Femur (tissue), 1 donor: ENCODE measurements around the gene AKAP13.

Source experiments
- DNase-seq: peaks from one replicate; pipeline ENCODE4 v3.0.0-alpha.2; 2017

The AKAP13 gene

GRCh38 chr15:85607141-85607806 lies 226.9 kb downstream of the AKAP13 start:
- no peak for DNase-seq

GRCh38 chr15:85607842-85608241 lies 227.4 kb downstream of the AKAP13 start:
- DNase-seq = peak; percentile 74

- DNase-seq = no peak
Observed at GRCh38 chr15:85609492-85609891, 229.1 kb downstream of the AKAP13 start.

DNA sequence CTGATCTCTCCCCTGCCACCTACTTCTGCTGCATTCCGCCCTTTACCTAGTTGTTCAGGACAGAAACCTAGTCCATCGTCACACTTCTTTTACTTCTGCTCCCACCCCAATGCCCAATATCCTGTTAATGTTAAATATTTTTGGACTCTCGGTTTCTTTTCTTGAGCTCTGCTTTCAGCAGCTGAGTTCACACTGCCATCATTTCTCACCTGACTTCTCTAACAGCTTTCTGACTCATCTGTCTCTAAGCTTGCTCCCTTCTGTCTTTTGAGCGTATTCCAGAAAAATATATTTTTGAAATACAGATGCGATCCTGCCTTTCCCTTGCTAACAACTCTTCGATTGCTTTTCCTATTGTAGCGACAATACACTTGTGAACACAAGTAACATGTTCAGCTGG lies 231.0 kb downstream of the AKAP13 start:
- no peak for DNase-seq

GRCh38 chr15:85614059-85614458 lies 233.7 kb downstream of the AKAP13 start:
- DNase-seq = no peak

DNA sequence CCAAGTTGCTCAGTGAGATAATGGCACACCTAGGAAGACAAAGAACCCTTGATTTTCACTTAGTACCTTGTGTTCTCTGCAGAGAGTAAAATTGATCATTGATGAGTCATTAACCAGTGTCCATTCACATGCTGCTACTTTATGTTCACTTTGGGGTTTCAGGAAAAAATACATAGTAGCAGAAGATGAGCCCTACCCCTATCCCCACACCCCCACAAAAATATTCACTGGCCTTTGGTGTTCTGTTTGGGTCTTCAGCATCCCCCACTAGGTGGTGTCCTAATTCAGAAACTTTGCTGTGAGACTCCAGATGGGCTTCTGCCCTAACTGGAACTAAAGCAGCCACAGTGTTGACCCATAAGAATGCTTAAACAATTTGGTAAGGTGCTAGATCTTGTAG lies 235.5 kb downstream of the AKAP13 start:
- no peak for DNase-seq

GRCh38 chr15:85616549-85617110 lies 236.2 kb downstream of the AKAP13 start:
- DNase-seq = peak; percentile 43

DNA sequence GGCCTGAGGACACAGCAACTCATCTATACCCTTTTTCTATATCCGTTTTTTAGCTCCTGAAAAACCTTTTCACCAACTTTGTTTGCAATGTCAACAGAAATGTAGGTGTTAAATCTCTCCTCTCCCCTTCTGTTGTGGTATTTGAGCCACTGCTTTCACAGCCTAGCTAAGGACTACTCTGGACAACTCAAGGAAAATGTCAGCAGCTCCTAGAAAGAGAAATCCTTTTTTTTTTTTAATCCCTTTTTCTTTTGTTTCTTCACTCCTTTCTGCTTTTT lies 237.8 kb downstream of the AKAP13 start:
- DNase-seq = no peak

- peak; percentile 91 for DNase-seq
Observed at GRCh38 chr15:85618956-85619491, 238.6 kb downstream of the AKAP13 start.

GRCh38 chr15:85619992-85620689 lies 239.7 kb downstream of the AKAP13 start:
- peak; percentile 48 for DNase-seq

DNA sequence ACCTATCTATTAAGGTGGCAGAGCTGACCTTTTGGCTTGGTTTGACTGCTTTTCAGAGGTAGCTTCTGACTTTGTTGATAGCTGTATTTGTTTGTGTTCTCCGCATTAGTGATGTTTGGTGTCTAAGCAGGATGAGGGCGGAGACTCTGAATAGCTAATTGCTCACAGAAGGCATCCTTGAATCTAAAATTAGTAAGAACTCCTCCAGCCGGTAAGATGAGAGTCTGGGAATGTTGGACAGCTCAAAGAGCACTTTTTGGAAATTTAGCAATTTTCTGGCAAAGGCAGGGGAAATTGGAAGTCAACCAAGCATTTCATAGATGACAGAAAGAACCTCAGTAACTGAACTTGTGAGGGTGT lies 240.3 kb downstream of the AKAP13 start:
- DNase-seq = peak; percentile 64

- no peak for DNase-seq
Observed at GRCh38 chr15:85621094-85621493, 240.7 kb downstream of the AKAP13 start.

- no peak for DNase-seq
Observed at GRCh38 chr15:85622221-85622831, 241.9 kb downstream of the AKAP13 start.

- DNase-seq = no peak
Observed at GRCh38 chr15:85623315-85624049, 243.1 kb downstream of the AKAP13 start.

GRCh38 chr15:85624291-85624801 lies 243.9 kb downstream of the AKAP13 start:
- peak; percentile 77 for DNase-seq

DNA sequence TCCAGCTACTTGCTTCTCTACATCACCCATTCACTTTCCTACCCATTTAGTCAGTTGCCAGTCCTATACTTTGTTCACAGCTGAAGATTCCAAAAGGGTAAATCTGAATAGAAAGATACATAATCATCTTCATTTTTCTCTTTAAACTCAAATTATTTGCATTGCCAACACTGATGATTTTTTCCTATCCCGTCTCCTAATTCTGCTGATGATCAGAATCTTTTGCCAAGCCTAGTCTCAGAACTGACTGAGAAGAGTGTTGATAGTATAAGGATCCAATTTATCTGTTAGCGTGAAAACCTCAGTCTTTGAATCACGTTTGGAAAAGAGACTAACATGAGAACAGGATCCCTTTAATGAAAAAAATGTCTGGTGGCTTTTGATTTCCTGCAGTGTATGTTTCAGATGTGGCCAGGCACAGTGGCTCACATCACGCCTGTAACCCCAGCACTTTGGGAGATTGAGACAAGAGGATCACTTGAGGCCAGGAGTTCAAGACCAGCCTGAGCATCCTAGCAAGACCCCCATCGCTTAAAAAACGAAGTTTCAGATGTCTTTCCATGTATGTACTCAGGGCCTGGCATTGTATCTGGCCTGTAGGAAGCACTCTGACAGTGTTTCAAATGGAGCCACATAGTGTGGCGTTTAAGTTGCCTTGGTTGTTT lies 244.9 kb downstream of the AKAP13 start:
- no peak for DNase-seq

DNA sequence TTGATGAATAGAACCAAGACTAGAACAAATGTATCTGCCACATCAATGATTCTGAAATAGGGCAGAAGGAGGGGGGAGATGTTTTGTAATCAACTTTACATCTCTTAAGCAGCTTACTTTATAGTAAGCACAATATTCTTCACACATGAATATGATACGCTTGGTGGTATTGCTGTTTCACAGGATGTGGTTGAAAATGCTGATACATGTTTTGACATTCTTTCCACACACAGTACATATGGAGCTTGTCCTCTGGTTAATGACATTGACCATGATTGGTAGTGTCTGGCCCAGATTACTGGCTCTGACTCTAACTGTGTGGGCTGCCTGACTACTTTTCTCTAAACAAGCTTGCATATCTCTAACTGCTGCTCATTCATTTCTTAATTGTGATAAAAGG lies 245.5 kb downstream of the AKAP13 start:
- DNase-seq = peak; percentile 55

DNA sequence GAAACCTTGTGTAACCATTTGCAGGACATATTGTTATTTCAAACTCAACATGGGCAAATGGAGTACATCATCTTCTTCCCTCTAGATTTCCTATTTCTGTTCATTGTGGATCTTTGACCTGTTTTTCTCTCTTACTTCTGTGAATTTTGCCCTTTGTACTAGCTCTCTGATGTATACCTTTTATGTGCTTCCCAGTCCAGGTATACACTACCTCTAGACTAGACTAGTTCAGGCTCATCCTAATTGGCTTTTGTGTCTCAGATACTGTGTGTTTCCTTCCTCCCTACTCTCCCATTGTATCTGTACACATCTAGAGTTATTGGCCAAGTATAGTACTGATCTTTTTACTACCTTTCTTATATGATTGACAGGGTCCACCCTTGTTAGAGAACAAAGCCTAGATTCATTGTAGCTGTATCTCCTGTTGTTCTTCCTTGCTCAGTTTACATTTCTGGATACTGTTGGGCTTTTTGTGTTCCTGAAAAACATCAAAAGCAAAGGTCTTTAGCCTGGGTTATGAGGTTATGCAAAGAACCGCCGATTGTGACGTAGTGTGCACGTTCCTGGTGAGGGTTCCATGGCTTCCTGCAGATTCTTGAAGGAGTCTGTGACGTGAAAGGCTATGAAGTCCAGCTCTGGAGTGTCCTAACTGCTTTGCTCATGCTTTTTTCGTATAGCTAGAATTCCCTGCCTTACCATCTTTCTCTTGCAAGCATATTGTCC lies 247.0 kb downstream of the AKAP13 start:
- no peak for DNase-seq

GRCh38 chr15:85630311-85630710 lies 249.9 kb downstream of the AKAP13 start:
- DNase-seq = no peak

GRCh38 chr15:85631018-85631417 lies 250.6 kb downstream of the AKAP13 start:
- no peak for DNase-seq

DNA sequence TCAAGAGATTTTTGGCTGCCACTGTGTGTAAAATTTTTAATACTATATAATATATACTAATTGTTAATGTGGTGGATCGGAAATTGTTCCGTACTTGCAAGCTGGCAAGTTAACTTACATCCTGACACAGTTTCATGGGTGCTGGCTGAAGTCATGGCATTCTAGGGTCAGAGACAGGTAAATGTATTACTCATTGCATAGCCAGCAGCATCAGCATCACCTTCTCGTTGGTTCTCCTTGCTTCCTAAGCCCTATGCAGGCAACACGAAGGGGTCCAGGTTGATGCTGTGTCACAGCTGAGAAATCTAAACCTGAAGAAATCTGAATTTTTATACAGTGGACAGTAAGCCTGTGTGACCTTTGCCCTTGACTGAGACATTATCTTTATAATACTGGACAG lies 251.6 kb downstream of the AKAP13 start:
- no peak for DNase-seq

DNA sequence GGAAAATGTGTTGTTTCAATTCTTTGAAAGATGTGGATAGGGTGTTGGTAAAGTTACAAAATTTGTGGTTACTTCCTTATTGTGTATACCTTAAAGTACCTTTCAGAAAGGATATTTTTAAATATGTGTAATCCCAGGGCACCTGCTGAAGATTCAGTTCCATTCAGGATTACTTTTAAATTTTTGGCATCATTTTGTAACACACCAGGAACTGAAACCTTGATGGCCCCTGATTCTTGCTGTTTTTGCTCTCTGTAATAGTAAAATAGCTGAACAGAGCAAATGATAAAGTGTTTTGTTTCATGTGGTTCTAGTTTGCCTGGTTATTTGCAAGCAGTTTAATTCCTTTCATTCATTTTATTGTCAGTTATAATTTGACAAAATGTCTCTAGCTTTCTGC lies 253.5 kb downstream of the AKAP13 start:
- no peak for DNase-seq
